DOHH2 (cell line): ENCODE results near the gene GPR45.

ENCODE experiments used
- H3F3A ChIP-seq: fragments of 200-600 bp; sonication (generic), shearing (Covaris generic); 2 replicates; pipeline ENCODE4 v1.6.0; 2016; ENCODE audit warnings: antibody characterized with exemption, mild to moderate bottlenecking; ENCODE audit not compliant: control insufficient read depth, insufficient read depth
- H3K27ac ChIP-seq: fragments of 200-600 bp; sonication (generic); 2 replicates; pipeline ENCODE4 v1.5.1; 2014; ENCODE audit warnings: low read depth, mild to moderate bottlenecking, low read length, moderate library complexity
- H3K27me3 ChIP-seq: fragments of 200-600 bp; sonication (generic); 2 replicates; pipeline ENCODE4 v1.6.1; 2014; ENCODE audit warnings: mild to moderate bottlenecking, low read length, mixed read lengths; ENCODE audit not compliant: control insufficient read depth
- H3K36me3 ChIP-seq: fragments of 200-600 bp; sonication (generic); 2 replicates; pipeline ENCODE4 v1.6.1; 2014; ENCODE audit warnings: mild to moderate bottlenecking, low read length, moderate library complexity, mixed read lengths; ENCODE audit not compliant: control insufficient read depth
- H3K4me1 ChIP-seq: fragments of 200-600 bp; sonication (generic); 2 replicates; pipeline ENCODE4 v1.6.1; 2014; ENCODE audit warnings: mild to moderate bottlenecking, low read length, mixed read lengths; ENCODE audit not compliant: control insufficient read depth
- H3K4me2 ChIP-seq: fragments of 200-600 bp; sonication (generic); 2 replicates; pipeline ENCODE4 v1.6.0; 2014; ENCODE audit warnings: mild to moderate bottlenecking, low read length, moderate library complexity
- H3K4me3 ChIP-seq: fragments of 200-600 bp; sonication (generic); 2 replicates; pipeline ENCODE4 v1.5.1; 2014; ENCODE audit warnings: mild to moderate bottlenecking, low read length, mixed read lengths
- H3K79me2 ChIP-seq: fragments of 200-600 bp; sonication (generic); 2 replicates; pipeline ENCODE4 v1.6.1; 2014; ENCODE audit warnings: mild to moderate bottlenecking, low read length, mixed read lengths; ENCODE audit not compliant: control insufficient read depth
- H3K9me2 ChIP-seq: fragments of 200-600 bp; sonication (generic); replicated peaks from 2 replicates; pipeline ENCODE4 v1.6.1; 2014; ENCODE audit warnings: mild to moderate bottlenecking, low read length, mixed read lengths; ENCODE audit not compliant: control insufficient read depth
- H3K9me3 ChIP-seq: fragments of 200-600 bp; sonication (generic); 2 replicates; pipeline ENCODE4 v1.6.1; 2014; ENCODE audit warnings: antibody characterized with exemption, low read length, mixed read lengths; ENCODE audit not compliant: control insufficient read depth, insufficient read depth
- H4K20me1 ChIP-seq: fragments of 200-600 bp; sonication (generic); 2 replicates; pipeline ENCODE4 v1.6.0; 2014; ENCODE audit warnings: low read depth, mild to moderate bottlenecking, antibody characterized with exemption, low read length, moderate library complexity; ENCODE audit not compliant: control insufficient read depth, insufficient read depth
- EZH2phosphoT487 ChIP-seq: fragments of 200-600 bp; sonication (generic); IDR thresholded peaks from 2 replicates; pipeline ENCODE4 v1.6.1; 2017; ENCODE audit warnings: borderline replicate concordance, mild to moderate bottlenecking, antibody characterized with exemption, low read length, moderate library complexity, mixed read lengths
- TF ChIP-seq, protein P1 (sequence below): fragments of 200-600 bp; sonication (generic); IDR thresholded peaks from one replicate; pipeline ENCODE4 v1.5.1; 2014; ENCODE audit warnings: antibody characterized with exemption, mild to moderate bottlenecking, low read depth, low read length; ENCODE audit not compliant: poor library complexity, severe bottlenecking

GPR45 gene

DNA sequence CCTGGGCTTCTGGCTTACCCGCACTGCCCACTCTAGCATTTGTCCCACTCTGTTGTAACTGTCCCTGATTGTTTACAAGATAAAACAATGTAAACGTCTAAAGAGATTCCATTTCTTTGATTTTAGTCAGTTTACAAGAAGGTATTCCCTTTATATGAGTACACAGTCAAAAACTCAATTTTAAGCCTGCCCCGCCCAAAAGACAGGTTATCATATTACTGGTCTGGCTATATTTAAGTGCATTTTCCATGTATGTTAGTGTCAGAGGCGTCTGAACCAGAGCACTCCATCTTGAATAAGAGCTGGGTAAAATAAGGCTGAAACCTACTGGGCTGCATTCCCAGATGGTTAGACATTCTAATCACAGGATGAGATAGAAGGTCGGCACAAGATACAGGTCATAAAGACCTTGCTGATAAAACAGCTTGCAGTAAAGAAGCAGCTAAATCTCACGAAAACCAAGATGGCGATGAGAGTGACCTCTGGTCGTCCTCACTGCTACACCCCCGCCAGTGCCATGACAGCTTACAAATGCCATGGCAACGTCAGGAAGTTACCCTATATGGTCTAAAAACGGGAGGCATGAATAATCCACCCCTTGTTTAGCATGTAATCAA lies 15.0 kb downstream of the GPR45 start:
- TF ChIP-seq, protein P1, sequence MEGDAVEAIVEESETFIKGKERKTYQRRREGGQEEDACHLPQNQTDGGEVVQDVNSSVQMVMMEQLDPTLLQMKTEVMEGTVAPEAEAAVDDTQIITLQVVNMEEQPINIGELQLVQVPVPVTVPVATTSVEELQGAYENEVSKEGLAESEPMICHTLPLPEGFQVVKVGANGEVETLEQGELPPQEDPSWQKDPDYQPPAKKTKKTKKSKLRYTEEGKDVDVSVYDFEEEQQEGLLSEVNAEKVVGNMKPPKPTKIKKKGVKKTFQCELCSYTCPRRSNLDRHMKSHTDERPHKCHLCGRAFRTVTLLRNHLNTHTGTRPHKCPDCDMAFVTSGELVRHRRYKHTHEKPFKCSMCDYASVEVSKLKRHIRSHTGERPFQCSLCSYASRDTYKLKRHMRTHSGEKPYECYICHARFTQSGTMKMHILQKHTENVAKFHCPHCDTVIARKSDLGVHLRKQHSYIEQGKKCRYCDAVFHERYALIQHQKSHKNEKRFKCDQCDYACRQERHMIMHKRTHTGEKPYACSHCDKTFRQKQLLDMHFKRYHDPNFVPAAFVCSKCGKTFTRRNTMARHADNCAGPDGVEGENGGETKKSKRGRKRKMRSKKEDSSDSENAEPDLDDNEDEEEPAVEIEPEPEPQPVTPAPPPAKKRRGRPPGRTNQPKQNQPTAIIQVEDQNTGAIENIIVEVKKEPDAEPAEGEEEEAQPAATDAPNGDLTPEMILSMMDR, result no peak
- TF ChIP-seq EZH2phosphoT487, result no peak
- H3K9me2 ChIP-seq, result no peaks in the 10 kb centered on the region
- H3K9me3 ChIP-seq, result no peaks in the 10 kb centered on the region
- H4K20me1 ChIP-seq, result no peaks in the 10 kb centered on the region
- no peaks in the 10 kb centered on the region for H3K27me3 ChIP-seq
- no peak overlapping the region for H3K4me3 ChIP-seq
- no peaks in the 10 kb centered on the region for H3K36me3 ChIP-seq
- no peaks in the 10 kb centered on the region for H3F3A ChIP-seq
- H3K4me2 ChIP-seq, result no peak overlapping the region
- H3K79me2 ChIP-seq, result no peaks in the 10 kb centered on the region
- H3K27ac ChIP-seq, result no peak overlapping the region
- H3K4me1 ChIP-seq, result no peaks in the 10 kb centered on the region

DNA sequence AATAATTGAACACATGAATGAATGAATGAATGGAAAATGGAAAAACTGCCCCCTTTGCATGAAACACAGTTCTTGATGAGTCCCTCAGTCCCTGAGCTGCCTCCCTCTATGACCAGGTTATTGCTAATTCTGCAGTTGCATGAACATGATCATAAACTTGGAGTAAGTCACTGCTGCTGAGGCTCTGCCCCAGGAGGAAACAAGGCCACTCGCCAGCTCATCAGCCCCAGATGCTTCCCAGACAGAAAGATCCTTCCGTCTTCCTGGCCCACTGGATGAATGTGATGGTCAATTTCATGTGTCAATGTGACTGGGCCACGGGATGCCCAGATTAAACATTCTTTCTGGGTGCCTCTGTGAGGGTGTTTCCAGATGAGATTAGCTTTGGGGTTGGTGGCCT lies 16.4 kb downstream of the GPR45 start:
- TF ChIP-seq, protein P1, result no peak
- TF ChIP-seq EZH2phosphoT487, result no peak
- no peaks in the 10 kb centered on the region for H3K79me2 ChIP-seq
- no peaks in the 10 kb centered on the region for H3K4me1 ChIP-seq
- no peak overlapping the region for H3K27ac ChIP-seq
- H3K4me3 ChIP-seq, result no peak overlapping the region
- no peaks in the 10 kb centered on the region for H3K9me2 ChIP-seq
- no peaks in the 10 kb centered on the region for H3K36me3 ChIP-seq
- no peaks in the 10 kb centered on the region for H3K27me3 ChIP-seq
- no peak overlapping the region for H3K4me2 ChIP-seq
- no peaks in the 10 kb centered on the region for H4K20me1 ChIP-seq
- no peaks in the 10 kb centered on the region for H3K9me3 ChIP-seq
- H3F3A ChIP-seq, result no peaks in the 10 kb centered on the region

DNA sequence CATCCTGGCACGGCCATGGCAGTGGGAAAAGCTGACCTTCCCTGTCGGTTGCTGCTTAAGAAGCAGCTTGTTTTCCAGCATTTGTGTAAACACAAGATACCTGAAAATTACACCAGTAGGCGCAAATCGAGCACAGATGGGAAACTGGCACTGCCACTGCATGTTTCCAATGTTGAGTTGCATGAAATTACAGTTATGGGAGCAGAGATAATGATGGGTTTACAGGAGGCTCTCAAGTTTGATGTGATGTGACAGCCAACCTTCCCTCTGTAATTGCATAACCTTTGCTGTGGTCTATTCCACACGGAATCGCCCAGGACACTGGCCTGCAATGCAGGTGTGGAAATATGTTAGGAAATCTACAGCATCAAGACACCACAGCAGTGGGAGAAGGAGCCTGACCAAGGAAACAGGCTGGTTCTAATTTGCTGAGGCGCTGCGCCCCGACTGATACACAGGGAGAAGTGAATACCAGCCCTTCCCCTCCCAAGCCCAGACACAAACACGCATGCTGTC lies 17.4 kb downstream of the GPR45 start:
- Histone ChIP-seq H3K36me3 (peaks cover under 1% of the 10 kb centered on the region; the same call in 1 of the 2 replicates), H3K27me3 (no peaks in the 10 kb centered on the region), H3K9me3 (no peaks in the 10 kb centered on the region)

More for the DNA sequence above, 17.4 kb downstream of the GPR45 start:
- H3K27ac ChIP-seq, result no peak overlapping the region
- no peaks in the 10 kb centered on the region for H3K4me1 ChIP-seq
- H4K20me1 ChIP-seq, result no peaks in the 10 kb centered on the region
- no peak overlapping the region for H3K4me2 ChIP-seq
- H3F3A ChIP-seq, result no peaks in the 10 kb centered on the region
- TF ChIP-seq, protein P1, result no peak
- TF ChIP-seq EZH2phosphoT487, result no peak
- H3K9me2 ChIP-seq, result no peaks in the 10 kb centered on the region
- no peak overlapping the region for H3K4me3 ChIP-seq
- H3K79me2 ChIP-seq, result no peaks in the 10 kb centered on the region
